Adrenal gland (tissue), 5 donors: ENCODE measurements around the gene ANXA6.

Experiments
- POLR2A ChIP-seq, 2 donors: fragments of 450-650 bp; IDR thresholded peaks; one replicate each; pipeline ENCODE4 v1.6.1; 2017; ENCODE audit warnings: antibody characterized with exemption in 2 of 2, mild to moderate bottlenecking in 2 of 2, moderate library complexity in 1 of 2
- TF ChIP-seq, protein P1 (sequence below), 6 experiments: fragments of 450-650 bp in 4 of 6; fragments of 200-600 bp in 2 of 6; sonication (generic) in 1 of 6; IDR thresholded peaks; 1 replicate in 5 of 6; 2 replicates in 1 of 6; pipeline versions ENCODE4 v1.5.1 to v1.8.0; 2016 to 2021; ENCODE audit warnings: antibody characterized with exemption in 6 of 6, mild to moderate bottlenecking in 2 of 6, moderate library complexity in 1 of 6
- donor health status: DM: no; HTN: no; CAD: no.

DNA sequence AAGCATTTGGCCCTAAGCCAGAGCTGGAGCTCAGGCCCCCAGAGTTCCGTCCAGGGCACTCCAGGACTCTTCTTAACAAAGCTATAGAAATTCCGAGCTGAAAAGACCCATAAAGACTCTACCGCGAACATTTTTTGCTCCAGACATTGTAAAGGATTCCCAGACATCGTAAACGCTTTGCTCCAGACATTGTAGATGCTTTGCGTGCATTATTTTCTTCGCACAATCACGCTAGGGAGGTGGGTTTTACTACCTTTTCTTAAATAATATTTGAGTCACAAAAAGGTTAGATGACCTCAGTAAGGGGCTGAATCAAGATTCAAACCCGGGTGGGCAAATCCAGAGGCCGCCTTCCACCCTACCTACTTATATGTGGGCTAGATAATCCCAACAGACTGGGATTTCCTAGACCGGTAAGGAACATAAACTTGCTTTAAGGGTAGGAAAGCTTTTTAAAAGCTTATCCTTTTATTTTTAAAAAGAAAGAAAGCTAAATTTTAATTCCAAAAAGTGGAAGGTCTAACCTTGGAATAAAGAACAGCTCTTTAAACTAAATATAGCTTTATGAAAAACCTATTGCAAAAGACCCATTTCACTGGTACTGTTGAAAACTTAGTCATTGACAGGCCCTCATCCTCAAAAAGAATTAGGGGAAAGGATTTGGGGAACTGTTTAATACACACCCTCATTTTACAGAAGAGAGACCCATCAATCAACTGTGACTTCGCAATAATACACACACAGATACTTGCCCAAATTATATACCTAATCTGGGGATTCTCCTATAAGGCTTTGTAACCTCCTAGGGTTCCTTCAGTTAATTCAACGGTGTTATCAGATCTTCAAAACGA lies 75.9 kb downstream of the ANXA6 start:
- TF ChIP-seq, protein P1, sequence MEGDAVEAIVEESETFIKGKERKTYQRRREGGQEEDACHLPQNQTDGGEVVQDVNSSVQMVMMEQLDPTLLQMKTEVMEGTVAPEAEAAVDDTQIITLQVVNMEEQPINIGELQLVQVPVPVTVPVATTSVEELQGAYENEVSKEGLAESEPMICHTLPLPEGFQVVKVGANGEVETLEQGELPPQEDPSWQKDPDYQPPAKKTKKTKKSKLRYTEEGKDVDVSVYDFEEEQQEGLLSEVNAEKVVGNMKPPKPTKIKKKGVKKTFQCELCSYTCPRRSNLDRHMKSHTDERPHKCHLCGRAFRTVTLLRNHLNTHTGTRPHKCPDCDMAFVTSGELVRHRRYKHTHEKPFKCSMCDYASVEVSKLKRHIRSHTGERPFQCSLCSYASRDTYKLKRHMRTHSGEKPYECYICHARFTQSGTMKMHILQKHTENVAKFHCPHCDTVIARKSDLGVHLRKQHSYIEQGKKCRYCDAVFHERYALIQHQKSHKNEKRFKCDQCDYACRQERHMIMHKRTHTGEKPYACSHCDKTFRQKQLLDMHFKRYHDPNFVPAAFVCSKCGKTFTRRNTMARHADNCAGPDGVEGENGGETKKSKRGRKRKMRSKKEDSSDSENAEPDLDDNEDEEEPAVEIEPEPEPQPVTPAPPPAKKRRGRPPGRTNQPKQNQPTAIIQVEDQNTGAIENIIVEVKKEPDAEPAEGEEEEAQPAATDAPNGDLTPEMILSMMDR (IDR thresholded peaks at IDR 0.05), result no peak
- TF ChIP-seq POLR2A (IDR thresholded peaks at IDR 0.05), result no peak
